NK-92 treated with Interleukin-12 subunit alpha and Interleukin-12 subunit beta, amount 100 ng/mL, for 24 hours (cell line): ENCODE measurements around the gene MYO15A.

ENCODE experiments used
- DNase-seq: peaks from one replicate; lab custom pipeline; 2025; lab: John Stamatoyannopoulos, UW

The MYO15A gene

DNA sequence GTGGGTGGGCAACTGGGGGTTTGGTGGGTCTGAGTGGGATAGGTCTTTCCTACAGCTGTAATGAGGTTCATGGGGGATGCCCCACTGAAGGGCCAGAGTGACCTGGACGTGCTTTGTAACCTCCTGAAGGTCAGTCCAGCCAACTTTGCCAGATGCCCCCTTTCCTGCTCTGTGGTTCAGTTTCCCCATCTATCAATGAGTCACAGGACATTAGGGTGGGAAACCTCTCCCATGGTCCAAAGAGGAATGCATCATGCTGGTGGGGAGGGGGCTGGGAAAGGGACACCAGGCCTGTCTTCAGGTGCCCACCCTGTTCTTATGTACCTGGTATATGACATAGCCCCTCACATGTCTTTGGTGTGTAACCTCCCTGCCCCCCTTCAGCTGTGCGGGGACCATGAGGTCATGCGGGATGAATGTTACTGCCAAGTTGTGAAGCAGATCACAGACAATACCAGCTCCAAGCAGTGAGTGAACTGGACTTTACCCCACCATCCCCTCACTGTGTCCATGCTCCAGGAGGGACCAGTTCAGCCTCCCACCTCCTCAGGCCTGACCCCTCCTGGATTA lies 51.1 kb downstream of the MYO15A start:
- no peak for DNase-seq

DNA sequence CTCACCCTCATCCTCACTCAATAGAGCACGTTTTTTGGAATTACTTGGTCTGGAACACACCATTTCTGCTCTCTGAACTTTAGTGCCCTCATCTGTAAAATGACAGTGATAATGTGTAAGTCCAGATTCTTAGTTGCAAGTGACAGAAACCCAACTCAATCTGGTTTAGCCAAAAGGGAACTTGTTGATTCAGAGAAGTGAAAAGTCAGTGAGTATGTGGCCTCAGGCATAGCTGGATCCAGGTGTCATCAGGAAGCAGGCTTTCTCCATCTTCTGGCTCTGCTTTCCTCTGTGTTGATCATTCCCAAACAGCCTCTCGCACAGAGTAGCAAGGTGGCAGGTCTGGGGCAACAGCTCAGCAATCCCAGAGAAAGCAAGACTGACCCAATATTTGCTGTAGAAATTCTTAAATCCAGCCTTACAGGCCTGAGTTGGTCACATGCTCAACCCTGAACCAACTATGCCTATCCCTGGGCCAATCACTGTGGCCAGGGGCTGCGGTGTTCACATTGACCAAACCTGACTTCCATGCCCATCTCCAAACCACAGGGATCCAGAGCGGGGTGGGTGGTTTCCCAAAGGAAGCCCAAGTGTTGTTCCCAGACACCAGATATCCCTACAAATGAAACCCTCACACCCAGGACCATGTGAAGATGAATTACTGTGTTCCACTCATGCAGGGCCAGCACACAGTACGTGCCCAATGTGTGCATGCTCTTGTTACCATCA lies 51.7 kb downstream of the MYO15A start:
- DNase-seq: no peak

DNA sequence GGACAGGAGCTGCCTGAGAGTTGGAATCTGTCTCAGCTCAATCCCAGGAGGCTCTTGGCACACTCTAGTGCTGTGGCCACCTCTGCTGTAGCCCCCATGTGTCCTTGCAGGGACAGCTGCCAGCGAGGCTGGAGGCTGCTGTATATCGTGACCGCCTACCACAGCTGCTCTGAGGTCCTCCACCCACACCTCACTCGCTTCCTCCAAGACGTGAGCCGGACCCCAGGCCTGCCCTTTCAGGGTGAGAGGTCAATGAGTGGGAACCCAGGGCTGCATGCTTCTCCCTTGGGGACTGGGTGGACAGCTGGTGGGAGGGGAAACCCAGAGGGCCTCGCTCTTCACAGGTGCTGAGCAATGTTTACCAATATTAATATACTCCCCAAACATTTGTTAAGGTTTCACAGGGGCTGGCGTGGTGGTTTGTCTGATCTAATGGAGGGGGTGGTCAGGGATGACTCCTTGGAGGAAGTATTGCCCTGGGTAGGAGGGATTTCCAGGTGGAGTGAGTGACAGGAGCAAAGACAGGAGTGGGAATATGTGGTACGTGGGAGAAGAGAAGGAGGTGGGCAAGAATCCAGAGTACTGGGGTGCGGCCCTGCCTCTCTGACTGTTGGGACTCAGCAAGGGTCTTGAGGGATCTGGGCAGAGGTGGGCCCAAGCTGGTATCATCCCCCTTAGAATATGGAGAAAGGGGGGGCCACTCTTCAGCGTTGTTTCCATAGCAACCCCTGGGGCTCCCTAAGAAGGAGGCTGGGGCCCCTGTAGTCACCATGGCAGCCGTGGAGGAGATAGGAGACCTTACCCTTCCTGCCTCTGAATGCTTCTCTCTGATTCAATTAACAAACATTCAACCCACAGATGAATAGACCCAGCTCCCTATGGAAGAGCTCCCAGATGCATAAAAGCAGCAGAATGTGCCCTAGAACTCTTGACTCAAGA lies 52.9 kb downstream of the MYO15A start:
- no peak for DNase-seq

DNA sequence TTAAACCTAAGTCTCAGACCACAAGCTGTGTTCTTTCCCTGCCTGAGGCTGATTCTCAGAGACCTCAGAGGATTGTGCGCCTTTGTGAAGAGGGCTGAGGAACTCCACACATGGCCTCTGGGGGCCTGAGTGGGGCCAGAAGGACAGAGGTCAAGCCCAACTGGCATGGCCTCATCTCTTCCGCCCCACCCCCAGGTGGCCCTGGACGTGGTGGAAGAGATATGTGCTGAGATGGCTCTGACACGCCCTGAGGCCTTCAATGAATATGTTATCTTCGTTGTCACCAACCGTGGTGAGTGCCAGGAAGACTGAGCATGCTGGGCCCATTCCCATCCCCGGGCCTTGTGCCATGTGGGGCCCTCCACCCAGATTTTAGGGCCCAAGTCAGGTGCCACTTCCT lies 55.0 kb downstream of the MYO15A start:
- no peak for DNase-seq

DNA sequence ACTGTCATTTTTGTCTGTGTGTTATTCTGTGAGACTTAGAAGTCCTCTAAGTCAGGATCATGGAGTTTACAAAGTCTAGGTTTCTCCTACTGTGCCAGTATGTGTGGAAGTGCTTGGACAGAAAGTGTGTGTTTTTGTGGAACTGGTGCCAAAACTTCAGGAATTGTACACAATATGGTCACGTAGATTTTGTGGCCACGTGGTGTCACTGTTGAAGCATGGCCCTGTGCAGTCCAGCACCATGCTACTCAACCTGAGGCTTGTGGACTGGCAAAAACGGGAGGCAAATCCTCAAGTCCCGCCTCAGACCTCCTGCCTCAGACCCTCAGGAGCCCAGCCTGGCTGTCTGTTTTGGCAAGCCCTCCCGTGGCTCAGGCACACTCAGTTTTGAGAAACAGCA lies 58.3 kb downstream of the MYO15A start:
- DNase-seq: no peak

DNA sequence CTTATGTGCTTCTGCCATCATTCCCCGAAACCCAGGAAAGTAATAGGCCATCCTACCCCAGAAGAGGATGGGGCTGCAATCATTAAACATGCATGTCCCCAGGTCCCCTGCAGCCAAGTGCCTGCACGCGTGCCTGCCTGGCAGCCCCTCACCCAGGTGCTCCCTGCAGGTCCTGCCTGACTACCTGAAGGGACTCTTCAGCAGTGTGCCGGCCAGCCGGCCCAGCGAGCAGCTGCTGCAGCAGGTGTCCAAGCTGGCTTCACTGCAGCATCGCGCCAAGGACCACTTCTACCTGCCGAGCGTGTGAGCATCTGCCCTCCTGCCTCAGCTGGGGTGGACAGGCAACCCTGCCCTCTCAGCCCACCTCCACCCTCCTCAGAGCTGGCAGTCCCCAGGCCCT lies 58.9 kb downstream of the MYO15A start:
- no peak for DNase-seq

DNA sequence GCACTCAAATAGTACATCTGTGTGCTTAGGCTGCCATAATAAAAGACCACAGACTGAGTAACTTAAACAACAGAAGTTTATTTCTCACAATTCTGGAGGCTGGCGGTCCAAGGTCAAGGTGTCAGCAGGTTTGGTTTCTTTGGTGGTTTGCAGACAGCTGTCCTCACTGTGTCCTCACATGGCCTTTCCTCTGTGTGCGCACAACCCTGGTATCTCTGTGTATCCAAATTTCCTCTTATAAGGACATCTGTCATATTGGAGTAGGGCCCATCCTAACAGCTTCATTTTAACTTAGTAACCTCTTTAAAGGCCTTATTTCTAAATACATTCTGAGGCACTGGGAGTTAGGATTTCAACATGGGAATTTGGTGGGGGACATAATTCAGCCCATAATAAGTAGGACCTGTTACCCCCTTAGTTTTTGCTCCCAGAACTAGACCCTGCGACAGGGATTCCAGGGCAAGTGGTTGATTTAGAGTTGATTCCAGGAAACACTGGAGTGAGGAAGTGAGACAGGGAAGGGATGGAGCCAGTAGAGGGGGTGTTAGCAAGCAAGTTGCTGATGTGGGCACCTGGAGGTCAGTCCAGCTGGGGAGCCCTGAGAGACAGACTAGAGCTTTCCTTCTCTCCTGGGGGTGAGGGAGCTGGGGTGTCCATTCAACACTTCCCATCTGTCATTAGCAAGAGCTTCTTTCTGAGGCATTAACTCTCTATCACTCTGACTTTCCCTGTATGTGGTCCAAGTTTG lies 64.1 kb downstream of the MYO15A start:
- no peak for DNase-seq

DNA sequence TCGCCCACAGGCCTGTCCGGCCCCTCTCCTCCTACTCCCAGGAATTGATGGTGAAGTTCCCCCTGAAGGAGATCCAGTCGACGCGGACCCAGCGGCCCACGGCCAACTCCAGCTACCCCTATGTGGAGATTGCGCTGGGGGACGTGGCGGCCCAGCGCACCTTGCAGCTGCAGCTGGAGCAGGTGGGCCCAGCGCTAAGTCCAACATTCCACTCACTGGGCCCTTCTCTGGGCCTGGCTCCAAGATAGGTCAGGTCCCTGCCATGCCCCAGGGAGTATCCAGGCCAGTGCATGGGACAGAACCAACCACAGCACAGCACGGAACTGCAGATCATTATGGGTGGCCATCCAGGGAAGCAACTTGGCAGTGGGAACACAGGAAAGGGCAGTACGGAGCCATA lies 65.2 kb downstream of the MYO15A start:
- no peak for DNase-seq

DNA sequence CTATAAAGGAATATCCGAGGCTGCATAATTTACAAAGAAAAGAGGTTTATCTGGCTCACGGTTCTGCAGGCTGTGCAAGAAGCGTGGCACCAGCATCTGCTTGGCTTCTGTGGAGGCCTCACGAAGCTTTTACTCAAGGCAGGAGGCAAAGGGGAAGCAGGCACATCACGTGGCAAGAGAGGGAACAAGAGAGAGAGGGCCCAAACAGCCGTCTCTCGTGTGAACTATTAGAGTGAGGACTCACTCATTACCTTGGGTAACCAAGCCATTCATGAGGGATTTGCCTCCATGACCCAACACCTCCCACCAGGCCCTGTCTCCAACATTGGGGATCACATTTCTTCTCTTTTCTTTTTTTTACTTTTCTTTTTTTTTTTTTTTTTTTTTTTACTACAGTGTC lies 67.6 kb downstream of the MYO15A start:
- DNase-seq: no peak

DNA sequence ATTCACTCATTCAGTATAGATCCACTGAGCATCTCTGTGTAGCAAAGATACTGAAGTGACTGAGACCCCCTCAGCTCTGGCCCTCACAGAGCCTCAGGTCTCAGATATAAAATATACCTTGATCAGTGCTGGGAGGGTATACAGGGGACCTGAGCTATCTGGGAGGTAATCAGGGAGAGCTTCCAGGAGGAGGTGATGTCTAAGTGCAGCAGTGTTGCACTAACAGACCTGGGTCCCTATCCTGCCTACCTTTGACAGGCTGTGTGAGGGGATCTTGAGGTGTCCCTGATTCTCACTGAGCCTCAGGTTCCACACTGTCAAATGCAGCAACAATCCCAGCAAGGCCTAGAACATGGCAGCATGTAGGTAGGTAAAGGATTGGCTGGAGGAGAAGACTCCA lies 68.6 kb downstream of the MYO15A start:
- no peak for DNase-seq

DNA sequence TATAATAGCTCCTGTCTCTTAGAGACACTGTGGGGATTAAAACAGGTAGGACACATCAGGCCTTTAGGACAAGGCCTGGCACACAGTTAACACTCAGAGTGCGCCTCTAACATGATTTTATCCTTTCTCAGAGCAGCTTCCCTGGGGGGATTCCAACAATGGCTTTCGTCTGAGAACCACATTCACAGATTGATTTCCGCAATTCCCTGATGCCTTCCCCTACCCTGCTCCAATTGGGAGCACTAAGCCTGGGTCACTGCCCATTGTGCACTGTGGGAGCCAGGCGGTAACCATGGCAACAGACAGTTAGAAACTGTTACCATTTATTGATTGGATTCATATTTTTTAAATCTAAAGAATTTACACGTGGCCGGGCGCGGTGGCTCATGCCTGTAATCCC lies 69.2 kb downstream of the MYO15A start:
- no peak for DNase-seq

DNA sequence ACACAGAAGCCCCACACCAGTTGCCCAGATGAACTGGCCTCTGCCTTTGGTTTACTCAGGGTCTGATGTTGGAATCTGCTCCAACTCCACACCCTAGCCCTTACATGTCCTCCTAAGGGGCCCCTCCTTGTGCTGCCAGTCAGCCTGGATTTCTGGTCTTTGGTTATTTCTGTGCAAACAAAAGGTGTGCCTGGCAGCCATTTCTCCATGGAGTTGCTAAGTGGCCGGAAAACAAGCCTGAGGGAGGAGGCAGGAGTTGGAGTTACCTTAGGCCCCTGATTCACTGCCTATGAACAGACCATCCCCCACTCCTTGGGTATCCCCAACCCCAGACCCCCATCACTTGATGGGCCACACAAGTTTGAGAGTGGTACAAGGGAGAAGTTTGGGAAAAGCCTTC lies 70.6 kb downstream of the MYO15A start:
- no peak for DNase-seq

DNA sequence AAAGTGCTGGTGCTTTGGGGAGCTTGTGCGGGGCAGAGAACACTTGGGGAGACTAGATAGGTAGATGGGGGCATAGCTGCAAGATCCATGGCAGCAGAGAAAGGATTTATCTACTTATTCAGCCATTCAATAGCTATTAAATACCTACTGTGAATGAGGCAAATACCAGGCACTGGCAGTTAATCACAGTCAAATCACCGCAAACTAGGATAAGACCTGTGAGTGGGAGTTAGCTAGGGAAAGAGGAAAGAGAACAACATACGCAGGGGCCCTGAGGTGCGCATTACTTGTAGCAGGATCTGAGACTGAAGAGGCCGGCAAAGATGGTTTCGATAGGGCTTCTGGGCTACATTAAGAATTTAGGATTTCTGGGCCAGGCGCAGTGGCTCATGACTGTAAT lies 71.2 kb downstream of the MYO15A start:
- DNase-seq: no peak

DNA sequence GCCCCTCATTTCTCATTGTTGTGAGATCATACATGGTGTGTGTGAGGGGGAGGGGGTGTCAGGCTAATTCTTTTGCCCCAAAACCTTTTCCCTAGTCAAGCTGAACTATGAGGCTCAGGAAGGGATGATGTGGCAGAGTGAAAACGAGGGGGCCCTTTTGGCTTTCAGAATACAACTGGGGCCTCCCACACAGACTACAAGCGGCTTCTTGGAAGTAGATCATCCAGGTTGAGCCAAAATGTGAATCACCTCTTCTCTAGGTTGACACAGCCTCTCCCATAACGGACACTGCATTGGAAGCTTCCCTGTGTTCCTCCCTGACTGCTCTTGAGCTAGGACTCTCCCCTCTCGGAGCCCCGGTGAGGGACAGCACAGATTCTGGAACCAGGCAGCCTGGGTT lies 72.8 kb downstream of the MYO15A start:
- no peak for DNase-seq

DNA sequence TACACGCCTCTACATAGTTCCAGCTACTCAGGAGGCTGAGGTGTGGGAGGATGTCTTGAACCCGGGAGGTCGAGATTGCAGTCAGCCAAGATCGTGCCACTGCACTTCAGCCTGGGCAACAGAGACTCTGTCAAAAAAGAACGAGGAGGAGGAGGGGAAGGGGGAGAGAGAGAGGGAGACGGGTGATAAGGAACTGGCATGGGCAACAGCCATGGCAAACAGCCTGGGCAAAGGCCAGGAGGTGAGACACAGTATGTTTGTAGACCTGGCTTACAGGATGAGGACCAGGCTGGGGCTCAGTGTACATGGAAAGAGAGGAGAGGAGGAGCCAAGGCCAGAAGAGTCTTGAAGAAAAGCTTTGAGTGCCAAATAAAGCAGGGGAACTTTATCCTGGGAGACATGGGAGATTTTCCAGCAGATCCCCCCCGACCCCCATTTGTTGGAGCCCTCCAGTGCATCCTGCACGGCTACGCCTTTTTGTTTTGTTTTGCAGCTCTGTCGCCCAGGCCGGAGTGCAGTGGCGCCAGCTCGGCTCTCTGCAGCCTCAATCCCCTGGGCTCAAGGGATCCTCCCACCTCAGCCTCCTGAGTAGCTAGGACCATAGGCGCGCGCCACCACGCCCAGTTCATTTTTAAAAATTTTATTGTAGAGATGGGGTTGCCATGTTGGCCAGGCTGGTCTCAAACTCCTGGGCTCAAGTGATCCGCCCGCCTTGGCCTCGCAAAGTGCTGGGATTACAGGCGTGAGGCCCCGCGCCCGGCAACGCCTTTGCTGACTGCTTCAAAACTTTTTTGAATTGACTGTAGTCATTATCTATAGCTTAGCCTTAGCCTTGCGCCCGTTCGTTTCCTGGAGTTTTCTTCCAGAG lies 73.8 kb downstream of the MYO15A start:
- DNase-seq: no peak

DNA sequence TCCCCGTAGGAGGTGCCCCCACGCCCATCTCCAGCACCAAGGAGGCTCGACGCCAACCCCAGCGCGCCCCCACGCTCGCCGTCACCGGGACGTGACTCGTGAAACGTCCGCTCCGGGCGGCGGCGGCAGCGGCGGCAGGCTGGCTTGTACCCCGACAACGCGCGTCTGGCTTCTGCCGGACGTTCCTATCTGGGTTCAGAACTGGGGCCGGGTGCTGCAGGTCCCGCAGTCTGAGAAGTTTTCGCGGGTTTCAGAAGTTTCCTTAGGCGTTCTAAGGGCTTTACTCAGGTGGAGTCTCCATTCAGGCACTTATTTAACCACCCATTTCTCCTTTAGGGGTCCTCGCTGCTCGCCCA lies 74.4 kb downstream of the MYO15A start:
- DNase-seq: peak; percentile 64

DNA sequence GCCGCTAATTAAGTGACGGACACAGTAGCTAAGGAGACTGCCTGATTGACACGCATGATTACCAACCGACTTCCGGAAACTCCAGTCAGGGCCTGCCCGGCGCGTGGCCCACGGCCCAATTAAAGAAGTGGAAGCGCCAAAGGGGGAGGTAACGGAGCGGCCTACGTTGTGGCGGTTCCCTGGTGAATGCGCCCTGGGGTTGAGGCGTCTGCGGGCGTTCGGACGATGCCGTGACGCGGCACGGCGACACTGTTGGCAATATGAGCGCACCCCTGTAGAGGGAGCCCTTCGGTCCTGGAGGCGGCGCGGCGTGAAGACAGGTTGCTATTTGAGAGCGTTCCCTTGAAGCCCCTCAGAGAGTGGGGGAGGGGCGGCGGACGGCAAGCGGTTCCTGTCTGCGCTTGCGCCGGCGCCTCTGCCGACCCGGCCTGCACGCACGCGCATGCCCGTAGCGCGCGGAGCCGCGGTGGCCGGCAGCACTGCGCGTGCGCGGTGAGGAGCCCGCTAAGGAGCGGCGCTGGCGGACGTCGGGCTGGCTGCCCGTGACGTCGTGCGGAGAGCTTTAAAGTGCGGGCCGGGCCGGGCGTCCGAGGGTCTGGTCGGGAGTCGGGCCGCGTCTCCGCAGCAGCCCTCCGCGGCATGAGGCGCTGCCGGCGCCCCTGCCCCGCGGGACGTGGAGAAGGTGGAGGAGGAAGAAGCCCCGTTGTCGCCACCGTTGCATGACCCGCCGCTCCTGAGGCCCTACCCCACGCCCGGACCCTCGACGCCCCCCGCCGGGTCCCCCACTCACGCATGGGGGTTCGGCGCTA lies 75.0 kb downstream of the MYO15A start, which contains the start of gene ALKBH5:
Gene ALKBH5 (plus strand): TSS at position 495 of the 809 bp plus-strand sequence. CDS start 416 bp downstream, outside the sequence.
- peak; percentile 84 for DNase-seq

DNA sequence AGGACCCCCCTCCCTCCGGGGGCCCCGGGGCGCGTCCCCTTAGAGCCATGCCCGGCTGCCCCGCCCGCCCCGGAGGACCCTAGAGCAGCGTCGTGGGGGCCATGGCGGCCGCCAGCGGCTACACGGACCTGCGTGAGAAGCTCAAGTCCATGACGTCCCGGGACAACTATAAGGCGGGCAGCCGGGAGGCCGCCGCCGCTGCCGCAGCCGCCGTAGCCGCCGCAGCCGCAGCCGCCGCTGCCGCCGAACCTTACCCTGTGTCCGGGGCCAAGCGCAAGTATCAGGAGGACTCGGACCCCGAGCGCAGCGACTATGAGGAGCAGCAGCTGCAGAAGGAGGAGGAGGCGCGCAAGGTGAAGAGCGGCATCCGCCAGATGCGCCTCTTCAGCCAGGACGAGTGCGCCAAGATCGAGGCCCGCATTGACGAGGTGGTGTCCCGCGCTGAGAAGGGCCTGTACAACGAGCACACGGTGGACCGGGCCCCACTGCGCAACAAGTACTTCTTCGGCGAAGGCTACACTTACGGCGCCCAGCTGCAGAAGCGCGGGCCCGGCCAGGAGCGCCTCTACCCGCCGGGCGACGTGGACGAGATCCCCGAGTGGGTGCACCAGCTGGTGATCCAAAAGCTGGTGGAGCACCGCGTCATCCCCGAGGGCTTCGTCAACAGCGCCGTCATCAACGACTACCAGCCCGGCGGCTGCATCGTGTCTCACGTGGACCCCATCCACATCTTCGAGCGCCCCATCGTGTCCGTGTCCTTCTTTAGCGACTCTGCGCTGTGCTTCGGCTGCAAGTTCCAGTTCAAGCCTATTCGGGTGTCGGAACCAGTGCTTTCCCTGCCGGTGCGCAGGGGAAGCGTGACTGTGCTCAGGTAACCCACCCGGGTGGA lies 75.8 kb downstream of the MYO15A start:
- DNase-seq: no peak

DNA sequence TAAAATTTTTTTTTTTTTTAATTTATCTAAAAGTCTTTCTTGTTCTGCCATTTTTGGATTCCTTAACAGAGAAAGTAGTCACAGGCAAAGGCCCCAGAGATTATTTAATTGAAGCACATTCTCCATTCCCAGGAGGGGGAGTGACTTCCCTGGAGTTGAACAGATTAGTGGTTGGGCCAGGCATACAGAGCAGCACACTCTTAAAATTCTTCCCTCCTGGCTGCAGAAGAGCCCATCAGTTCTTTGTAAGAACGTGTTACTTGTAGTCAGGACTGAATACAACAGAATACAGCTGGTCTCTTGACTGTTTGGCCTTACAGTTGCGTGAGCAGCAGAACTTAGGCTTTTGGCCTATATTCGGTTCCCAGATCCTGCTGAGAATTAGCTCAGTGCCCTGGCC lies 76.8 kb downstream of the MYO15A start:
- DNase-seq: no peak
